Measurements from ENCODE around the gene MIEN1.

- TF ChIP-seq POLR2A (IDR thresholded peaks at IDR 0.05) (no peak), CTCF (IDR thresholded peaks at IDR 0.05) (no peak), POLR2AphosphoS5 (IDR thresholded peaks at IDR 0.05) (no peak), EP300 (IDR thresholded peaks at IDR 0.05; ENCODE audit: low read depth) (no peak)
Observed at GRCh38 chr17:39757176-39757662, 26.9 kb upstream of the MIEN1 start.

All from transverse colon (tissue), 4 donors.